Umbilical cord (tissue), 2 donors: ENCODE results near the gene RHBG. TPM values are rescaled to one million over a fixed set of nuclear protein-coding genes. Genes with fewer than 3 reads are reported as not detected.

ENCODE experiments used
- DNase-seq: peaks from one replicate; pipeline ENCODE4 v3.0.0-alpha.2; 2015; ENCODE audit warnings: low spot score
- total RNA-seq: library from RNA; depleted of rRNA; stranded (reverse); fragments of >200 nt; gene quantifications from one replicate; pipeline ENCODE4 v1.2.3, GENCODE V29; 2014; ENCODE audit warnings: low replicate concordance; ENCODE audit not compliant: insufficient read depth

The RHBG gene
- total RNA-seq, 1 donor from 2014 or later = not detected

DNA sequence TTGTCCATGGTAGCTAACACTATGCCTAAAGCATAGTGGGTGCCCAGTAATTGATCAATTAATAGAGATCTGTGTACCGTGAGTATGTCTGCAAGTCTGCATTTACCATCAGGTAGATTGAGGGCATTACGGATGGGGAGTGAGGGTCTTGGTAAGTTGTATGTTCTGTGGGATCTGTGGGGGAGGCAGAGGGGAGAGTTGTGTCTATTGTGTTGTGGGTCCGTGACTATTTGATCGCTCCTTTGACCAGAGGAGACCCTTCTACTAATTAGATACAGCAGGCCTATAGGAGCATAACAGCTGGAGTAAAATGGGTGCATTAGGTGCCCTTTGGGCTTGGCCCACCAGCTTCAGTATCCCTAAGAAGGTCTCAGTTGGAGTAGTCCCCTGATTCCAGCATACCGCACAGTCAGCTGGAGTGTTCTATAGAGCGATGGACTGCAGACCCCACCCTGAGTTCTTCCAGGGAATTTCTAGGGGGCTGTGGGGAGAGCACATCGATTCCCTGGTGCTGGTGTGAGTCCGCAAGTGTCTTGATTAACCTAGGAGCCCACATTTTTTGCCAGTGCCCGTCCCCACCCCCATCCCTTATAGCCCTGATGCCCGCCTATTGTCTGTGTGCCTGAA is 55.9 kb downstream of the RHBG start:
- no peak for DNase-seq

- DNase-seq = no peak
Measured at GRCh38 chr1:156425943-156426342, 56.9 kb downstream of the RHBG start.

GRCh38 chr1:156427957-156428356 is 58.9 kb downstream of the RHBG start:
- no peak for DNase-seq

DNA sequence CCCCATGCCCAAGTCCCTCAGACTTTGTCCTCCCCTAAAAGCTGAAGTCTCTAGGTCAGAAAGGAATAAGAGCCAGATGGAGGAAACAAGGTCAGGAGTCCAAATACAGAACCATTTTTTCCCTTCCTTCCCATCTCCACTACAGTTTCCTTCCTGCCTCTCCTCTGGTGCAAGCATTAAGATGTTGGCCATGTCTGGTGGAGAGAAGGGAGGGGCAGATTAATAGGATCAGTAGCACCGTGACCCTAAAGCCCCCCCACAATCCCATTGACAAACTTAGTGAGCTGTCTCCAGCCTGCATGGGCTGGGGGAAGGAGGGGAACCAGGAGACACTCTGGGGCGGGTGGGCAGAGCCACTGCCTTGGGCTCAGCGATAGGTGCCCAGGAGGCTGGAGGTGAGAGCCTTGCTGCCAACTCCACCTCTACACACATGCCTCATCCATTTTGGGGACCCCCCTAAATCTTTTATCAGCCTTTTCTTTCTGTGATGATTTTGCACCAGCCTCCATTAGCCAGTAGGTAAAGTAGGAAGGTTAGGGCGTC is 59.8 kb downstream of the RHBG start:
- no peak for DNase-seq

GRCh38 chr1:156429313-156430060 is 60.5 kb downstream of the RHBG start:
- no peak for DNase-seq

DNA sequence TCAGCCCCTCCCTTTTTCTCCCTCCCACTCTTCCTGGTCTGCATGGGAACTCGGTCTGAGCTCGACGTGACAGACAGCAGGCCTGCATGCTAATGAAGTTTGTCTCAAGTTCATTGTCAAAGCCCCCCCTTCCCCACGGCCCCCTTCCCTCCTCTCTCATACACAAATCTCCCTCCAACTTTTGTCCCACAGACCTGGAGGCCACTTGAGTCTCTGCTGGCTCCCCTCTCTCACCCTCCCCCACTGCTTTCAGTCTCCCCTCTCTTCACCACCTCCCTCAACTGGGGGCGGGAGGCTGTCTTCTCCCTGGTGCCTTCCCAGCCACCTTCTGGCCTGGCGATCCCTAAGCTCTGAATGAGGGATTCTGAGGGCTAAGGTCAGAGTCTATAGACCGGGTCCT is 61.3 kb downstream of the RHBG start:
- no peak for DNase-seq

DNA sequence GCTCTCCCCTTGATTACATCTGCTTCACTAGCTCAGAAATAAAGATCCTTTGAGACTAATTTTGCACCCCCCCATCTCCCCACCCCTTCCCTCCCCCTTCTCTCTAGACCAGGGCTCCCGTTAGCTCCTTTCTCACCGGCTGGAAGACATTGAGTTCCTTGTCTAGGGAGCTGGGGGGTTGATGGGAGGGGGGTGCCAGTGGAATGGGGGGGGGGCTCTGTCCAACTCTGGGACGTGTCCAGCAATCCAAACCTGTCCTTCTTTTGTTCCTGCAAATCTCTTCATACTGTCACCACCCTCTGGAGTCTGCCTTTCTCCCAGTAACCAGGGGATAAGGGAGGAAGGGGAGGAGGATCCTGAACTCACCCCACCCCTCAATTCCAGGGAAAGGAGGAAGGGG is 61.9 kb downstream of the RHBG start:
- no peak for DNase-seq

GRCh38 chr1:156431366-156431765 is 62.4 kb downstream of the RHBG start:
- DNase-seq = no peak

DNA sequence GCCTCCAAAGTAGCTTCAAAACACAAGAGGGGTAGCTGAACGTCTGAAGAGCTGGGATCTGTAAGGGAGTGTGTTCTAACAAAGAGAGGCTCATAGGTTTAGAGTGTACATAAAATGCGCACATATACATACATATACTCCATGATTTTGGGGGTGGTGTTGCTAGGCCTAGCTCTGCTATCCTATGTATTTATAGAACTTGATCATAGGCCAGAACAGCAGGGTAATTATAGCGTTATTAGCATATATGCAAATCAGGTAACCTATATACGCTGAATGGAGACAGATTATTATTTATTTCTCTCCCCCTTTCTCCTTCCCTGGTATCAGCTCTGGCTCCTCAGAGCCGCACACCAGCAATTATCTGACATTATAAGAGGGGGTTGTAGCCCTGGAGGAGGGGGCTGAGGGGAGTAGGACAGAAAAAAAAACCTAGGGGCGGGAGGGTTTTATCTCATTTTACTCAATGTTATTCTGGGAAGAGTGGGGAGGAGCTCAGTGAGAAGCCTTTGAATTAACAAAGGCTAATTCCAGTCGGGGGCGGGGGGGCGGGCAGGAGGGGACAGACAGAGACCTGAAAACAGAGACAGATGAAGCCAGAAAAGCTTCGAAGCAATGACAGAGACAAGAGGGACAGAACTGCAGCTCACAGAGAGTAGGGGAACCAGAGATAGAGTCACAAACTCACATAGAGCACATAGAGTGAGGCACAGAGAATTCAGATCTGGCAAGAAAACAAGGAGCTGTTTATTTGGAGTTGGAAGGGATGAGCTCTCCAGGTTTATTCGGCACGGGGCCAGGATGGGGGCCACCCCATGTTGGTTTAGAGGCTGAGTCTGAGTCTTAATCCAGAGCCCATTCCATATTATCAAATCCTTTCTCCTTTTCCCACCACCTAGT is 63.0 kb downstream of the RHBG start:
- no peak for DNase-seq

- DNase-seq = no peak
Measured at GRCh38 chr1:156432669-156433018, 63.6 kb downstream of the RHBG start.

- no peak for DNase-seq
Measured at GRCh38 chr1:156433032-156433431, 64.0 kb downstream of the RHBG start.

GRCh38 chr1:156433602-156434001 is 64.6 kb downstream of the RHBG start:
- DNase-seq = no peak

Other genes with a start within 250 kb of the RHBG start
- 11.8 TPM for gene SEMA4A, start 215.6 kb upstream of the RHBG start, total RNA-seq
- 3.9 TPM for gene SLC25A44, start 175.1 kb upstream of the RHBG start, total RNA-seq
- 19.3 TPM for gene PMF1, start 156.2 kb upstream of the RHBG start, total RNA-seq
- gene BGLAP, start 127.0 kb upstream of the RHBG start, total RNA-seq = not detected
- not detected for gene PAQR6, start 121.2 kb upstream of the RHBG start, total RNA-seq
- gene SMG5, start 86.4 kb upstream of the RHBG start, total RNA-seq = 43.3 TPM
- 3.4 TPM for gene TMEM79, start 84.9 kb upstream of the RHBG start, total RNA-seq
- gene GLMP, start 73.5 kb upstream of the RHBG start, total RNA-seq = 20.7 TPM
- gene VHLL, start 69.9 kb upstream of the RHBG start, total RNA-seq = 6.0 TPM
- 240 TPM for gene CCT3, start 30.9 kb upstream of the RHBG start, total RNA-seq
- not detected for gene TSACC, start 30.7 kb upstream of the RHBG start, total RNA-seq
- 5.5 TPM for gene MEF2D, start 131.6 kb downstream of the RHBG start, total RNA-seq
- 4.6 TPM for gene IQGAP3, start 203.4 kb downstream of the RHBG start, total RNA-seq
- gene TTC24, start 210.5 kb downstream of the RHBG start, total RNA-seq = 3.1 TPM
- gene NAXE, start 222.6 kb downstream of the RHBG start, total RNA-seq = 40.9 TPM
- gene GPATCH4, start 232.3 kb downstream of the RHBG start, total RNA-seq = 21.7 TPM